ENCODE data around the gene RELL2.
A peak's percentile ranks its signal among the peaks of the same experiment; 100 is the strongest.

Gene RELL2

DNA sequence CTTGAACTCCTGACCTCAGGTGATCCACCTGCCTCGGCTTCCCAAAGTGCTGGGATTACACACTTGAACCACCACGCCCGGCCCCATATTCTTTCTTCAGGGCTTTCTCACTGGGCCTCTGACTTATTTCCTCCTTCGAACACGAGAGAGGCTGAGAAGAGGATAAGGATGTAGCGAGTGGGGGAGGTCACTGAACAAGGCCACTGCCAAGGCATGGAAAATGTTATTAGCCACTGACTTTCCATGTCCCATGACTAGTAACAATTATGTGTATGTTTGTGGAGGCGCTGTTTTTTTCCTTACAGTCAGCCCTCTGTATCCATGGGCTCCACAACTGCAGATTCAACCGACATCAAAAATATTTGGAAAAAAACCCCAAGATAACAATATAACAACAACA lies 26.7 kb downstream of the RELL2 start:
- H4K20me1 ChIP-seq (ENCODE audit: insufficient read depth): no peaks in the 10 kb centered on the region
- H3K4me3 ChIP-seq (IDR thresholded peaks at IDR 0.05; ENCODE audit: insufficient read depth, low read depth, low read length): no peak overlapping the region
- no peaks in the 10 kb centered on the region for H3K36me3 ChIP-seq (ENCODE audit: insufficient read depth)
- no peaks in the 10 kb centered on the region for H3K79me2 ChIP-seq (ENCODE audit: insufficient read depth, low read depth)
- H3K27ac ChIP-seq: no peak overlapping the region
- H3K4me1 ChIP-seq (ENCODE audit: low read depth, poor library complexity, severe bottlenecking): no peaks in the 10 kb centered on the region
- no peak for TF ChIP-seq CTCF (conservative IDR thresholded peaks at IDR 0.05; ENCODE audit: low read depth, low read length)
- H3K9ac ChIP-seq: no peak overlapping the region
- H3K27me3 ChIP-seq (ENCODE audit: insufficient read depth, low read depth): no peaks in the 10 kb centered on the region; the same call in 1 of the 2 replicates
- H3K4me2 ChIP-seq: no peak overlapping the region
- no peak overlapping the region for H2AFZ ChIP-seq (ENCODE audit: low read depth)

DNA sequence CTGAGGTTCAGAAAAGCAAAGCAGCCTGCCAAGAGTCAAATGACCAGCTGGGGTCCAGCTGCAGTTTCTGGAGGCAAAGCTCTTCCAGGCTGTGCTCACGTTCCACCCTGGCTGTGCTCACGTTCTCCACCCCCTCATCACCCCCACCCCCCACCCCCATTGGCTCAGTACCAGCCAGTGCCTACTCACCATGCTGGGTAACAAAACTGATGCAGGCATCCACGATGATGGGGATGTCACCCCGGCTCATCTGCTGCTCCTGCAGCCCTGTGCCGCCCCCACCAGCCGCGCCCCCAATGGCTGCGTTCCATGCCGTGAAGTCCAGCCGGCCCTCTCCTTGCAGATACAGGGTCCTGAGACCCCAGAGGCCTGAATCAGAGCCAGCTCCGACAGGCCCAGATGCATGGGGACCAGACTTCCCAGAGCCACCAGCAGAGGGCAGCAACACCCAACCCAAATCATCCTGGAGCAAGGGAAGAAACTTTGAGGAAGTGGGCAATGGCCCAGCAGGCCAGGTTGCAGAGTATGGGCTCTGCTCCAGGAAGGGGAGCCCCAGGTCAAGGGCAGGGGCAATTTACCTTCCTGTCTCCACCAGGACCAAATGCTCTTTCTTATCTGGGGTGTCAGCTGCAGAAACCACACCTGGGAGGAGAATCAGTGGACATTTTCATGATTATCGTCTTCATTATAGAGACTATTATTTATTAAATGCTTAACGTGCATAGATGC lies 28.1 kb downstream of the RELL2 start:
- Histone ChIP-seq H3K4me3 (IDR thresholded peaks at IDR 0.05; ENCODE audit: insufficient read depth, low read depth, low read length) (no peak overlapping the region), H3K27me3 (ENCODE audit: insufficient read depth, low read depth) (no peaks in the 10 kb centered on the region), H3K27ac (no peak overlapping the region), H3K36me3 (ENCODE audit: insufficient read depth) (no peaks in the 10 kb centered on the region), H3K4me1 (ENCODE audit: low read depth, poor library complexity, severe bottlenecking) (no peaks in the 10 kb centered on the region), H2AFZ (ENCODE audit: low read depth) (peak overlapping the region; percentile 77; the same call in 1 of the 2 replicates), H3K9ac (no peak overlapping the region), H4K20me1 (ENCODE audit: insufficient read depth) (no peaks in the 10 kb centered on the region), H3K79me2 (ENCODE audit: insufficient read depth, low read depth) (no peaks in the 10 kb centered on the region), H3K4me2 (no peak overlapping the region)
- peak; percentile 94 for TF ChIP-seq CTCF (conservative IDR thresholded peaks at IDR 0.05; ENCODE audit: low read depth, low read length)

DNA sequence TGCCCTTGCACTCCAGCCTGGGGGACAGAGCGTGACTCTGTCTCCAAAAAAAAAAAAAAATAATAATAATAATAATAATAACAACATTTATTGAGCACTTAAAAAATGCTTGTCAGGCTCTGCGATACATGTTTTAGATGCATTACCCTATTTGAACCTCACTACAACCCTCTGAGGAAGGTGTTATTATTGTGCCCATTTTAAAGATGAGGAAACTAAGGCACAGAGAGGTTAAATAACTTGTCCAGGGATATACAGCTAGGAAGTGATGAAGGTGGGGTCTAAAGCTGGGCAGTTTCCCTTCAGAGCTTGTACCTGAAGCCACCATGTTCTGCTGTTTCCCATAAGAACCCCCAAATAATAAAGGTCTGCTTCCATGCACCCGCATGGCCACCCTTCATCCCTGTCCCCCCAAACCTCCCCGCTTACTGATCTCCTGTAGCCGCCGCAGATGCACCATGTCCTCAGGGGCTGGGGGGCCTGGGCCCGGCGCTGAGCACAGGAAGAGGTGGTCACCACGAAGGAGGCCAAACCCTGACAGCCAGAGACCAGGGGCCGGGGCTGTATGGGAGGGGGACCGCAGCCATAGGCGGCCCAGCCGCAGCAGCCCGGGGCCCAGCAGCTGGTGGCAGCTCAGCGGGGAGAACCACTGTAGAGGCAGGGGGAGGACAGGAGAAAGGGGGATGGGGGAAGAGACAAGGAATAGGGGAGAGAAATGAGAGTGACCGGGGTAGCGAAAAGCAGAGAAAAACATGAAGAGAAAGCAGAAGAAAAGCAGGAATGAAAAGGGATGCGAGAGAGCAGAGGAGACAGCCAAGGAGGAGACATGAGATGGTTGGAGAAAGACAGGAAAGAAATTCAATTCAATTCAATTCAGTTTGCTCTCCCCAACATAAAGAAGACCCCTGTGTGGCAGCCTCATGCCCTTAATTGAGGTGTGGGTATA lies 29.5 kb downstream of the RELL2 start:
- H3K27me3 ChIP-seq (ENCODE audit: insufficient read depth, low read depth): no peaks in the 10 kb centered on the region
- no peaks in the 10 kb centered on the region for H3K79me2 ChIP-seq (ENCODE audit: insufficient read depth, low read depth)
- H3K4me1 ChIP-seq (ENCODE audit: low read depth, poor library complexity, severe bottlenecking): no peaks in the 10 kb centered on the region
- H2AFZ ChIP-seq (ENCODE audit: low read depth): no peak overlapping the region
- H3K27ac ChIP-seq: no peak overlapping the region
- H3K36me3 ChIP-seq (ENCODE audit: insufficient read depth): no peaks in the 10 kb centered on the region
- no peaks in the 10 kb centered on the region for H4K20me1 ChIP-seq (ENCODE audit: insufficient read depth)
- no peak overlapping the region for H3K4me2 ChIP-seq
- no peak for TF ChIP-seq CTCF (conservative IDR thresholded peaks at IDR 0.05; ENCODE audit: low read depth, low read length)
- H3K9ac ChIP-seq: no peak overlapping the region
- H3K4me3 ChIP-seq (IDR thresholded peaks at IDR 0.05; ENCODE audit: insufficient read depth, low read depth, low read length): no peak overlapping the region

DNA sequence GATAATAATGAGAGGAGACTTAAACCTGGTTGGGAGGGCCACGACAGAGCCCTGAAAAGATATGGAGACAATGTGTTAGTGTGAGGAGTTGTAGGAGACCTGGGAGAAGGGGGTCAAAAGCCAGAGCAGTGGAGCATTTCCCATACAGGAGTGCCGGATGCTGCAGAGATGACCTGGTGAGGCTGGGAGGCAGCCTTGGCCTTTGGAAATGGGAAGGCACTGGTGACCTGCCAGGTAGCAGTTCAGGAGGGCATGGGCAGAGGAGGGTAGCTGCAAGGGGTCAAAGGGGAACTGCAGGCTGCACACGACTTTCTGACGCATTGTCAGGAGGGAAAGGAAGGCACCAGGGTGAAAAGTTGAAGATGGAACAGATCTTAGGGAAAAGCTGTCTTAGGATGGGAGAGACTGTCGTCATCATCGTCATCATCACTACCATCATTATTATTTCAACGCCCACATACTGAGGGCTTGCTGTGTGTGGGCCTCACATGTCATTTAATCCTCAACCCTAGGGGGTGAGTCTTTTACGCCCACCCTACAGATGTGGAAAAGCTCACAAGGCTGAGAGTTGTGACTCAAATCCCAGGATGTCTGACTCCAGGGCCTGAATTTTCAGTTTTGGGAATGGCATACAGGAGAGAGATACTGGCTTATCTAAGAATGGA lies 31.9 kb downstream of the RELL2 start:
- no peak for TF ChIP-seq CTCF (conservative IDR thresholded peaks at IDR 0.05; ENCODE audit: low read depth, low read length)
- H3K27ac ChIP-seq: no peak overlapping the region
- H2AFZ ChIP-seq (ENCODE audit: low read depth): no peak overlapping the region
- no peak overlapping the region for H3K9ac ChIP-seq
- H3K4me2 ChIP-seq: no peak overlapping the region
- no peaks in the 10 kb centered on the region for H3K4me1 ChIP-seq (ENCODE audit: low read depth, poor library complexity, severe bottlenecking)
- no peaks in the 10 kb centered on the region for H3K27me3 ChIP-seq (ENCODE audit: insufficient read depth, low read depth)
- H3K79me2 ChIP-seq (ENCODE audit: insufficient read depth, low read depth): no peaks in the 10 kb centered on the region
- no peak overlapping the region for H3K4me3 ChIP-seq (IDR thresholded peaks at IDR 0.05; ENCODE audit: insufficient read depth, low read depth, low read length)
- no peaks in the 10 kb centered on the region for H3K36me3 ChIP-seq (ENCODE audit: insufficient read depth)
- no peaks in the 10 kb centered on the region for H4K20me1 ChIP-seq (ENCODE audit: insufficient read depth)

All from KMS-11 (cell line).